ENCODE measurements around the gene FITM1.
A peak's percentile ranks its signal among the peaks of the same experiment; 100 is the strongest.

Gene FITM1

DNA sequence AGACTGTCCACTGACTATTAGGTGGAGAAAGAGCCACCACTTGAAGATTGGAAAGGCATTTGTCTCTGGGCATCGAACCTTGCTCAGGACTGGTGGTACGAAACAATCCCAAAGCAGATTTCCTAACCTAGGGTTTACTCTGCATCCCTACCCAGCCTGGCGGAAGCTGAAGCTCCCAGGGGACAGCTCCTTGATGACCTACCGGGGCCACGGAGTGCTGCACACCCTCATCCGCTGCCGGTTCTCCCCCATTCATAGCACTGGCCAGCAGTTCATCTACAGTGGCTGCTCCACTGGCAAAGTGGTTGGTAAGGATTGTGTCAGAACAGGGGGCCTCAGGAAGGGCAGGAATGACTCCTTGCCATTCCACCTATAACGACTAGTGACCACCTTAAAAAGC lies 9.2 kb upstream of the FITM1 start:
- DNase-seq = no peak

DNA sequence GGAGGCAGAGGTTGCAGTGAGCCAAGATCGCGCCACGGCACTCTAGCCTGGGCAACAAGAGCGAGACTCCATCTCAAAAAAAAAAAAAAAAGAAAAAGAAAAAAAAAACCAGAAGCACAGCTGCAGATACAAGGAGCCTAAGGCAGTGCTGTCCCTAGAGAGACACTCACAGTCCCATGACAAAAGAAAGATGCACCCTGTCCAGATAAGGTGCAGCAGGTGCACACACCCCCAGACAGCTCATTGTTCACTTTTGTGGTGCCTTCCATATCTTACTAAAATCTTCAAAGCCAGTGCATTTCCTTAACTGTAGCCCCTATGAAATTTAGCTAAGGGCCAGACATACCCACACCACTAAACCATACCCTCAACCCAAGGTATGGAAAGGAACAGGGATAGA lies 8.0 kb upstream of the FITM1 start:
- DNase-seq = no peak

DNA sequence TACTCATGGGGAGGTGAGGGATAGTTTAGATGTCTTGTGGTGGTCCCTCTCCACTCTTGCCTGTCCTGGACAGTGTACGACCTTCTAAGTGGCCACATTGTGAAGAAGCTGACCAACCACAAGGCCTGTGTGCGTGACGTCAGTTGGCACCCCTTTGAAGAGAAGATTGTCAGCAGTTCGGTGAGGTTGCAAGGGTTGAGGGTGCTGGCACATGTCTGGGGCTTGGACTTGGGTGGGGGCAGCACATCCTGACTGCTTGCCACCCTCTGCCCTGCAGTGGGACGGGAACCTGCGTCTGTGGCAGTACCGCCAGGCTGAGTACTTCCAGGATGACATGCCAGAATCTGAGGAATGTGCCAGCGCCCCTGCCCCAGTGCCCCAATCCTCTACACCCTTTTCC lies 7.6 kb upstream of the FITM1 start:
- no peak for DNase-seq

DNA sequence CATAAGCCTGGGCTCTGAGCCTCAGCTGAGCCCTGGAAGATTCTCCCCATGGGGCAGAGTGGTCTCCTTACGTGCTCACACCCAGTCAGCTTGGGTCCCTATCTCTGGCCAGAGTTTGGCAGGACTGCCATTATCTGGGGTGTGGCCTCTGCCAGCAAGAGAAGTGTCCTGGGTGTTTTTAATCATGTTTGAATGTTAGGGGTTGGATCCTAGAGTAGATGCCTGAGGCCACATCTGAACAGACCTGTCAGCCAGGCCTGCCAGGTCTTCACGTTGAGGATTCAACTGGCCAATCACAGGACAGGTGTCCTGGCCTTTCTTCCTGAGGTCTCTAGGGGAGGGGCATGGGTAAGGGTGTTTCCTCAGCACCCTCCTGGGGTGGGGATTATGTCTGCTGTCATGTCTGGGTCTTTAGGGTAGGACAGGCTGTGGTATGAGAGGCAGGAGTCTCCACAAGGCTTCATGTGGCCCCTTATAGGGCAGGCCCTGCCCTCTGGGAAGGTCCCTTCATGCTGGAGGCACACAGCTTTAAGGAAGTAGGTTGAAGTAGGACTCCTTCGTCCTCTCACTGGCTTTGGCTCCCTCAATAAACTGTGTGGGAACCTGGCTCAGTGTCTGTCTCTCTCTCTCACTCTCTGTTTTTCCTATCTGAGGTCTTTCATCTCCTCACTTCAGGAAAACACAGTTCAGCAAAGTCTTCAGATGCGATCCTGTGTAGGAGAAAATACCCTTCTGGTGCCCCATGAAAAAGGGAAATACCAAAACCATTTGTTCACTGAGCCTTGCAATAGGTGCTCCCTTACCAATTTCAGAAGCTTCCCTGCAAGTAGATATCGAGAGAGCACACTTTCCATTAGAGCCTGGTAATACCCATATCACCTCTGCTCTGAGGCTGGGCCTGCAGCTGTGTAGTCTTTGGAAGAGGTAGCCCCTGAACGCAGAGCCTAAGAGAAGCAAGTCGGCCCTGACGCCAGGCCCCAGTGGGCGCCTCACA lies 6.7 kb upstream of the FITM1 start:
- DNase-seq = no peak

DNA sequence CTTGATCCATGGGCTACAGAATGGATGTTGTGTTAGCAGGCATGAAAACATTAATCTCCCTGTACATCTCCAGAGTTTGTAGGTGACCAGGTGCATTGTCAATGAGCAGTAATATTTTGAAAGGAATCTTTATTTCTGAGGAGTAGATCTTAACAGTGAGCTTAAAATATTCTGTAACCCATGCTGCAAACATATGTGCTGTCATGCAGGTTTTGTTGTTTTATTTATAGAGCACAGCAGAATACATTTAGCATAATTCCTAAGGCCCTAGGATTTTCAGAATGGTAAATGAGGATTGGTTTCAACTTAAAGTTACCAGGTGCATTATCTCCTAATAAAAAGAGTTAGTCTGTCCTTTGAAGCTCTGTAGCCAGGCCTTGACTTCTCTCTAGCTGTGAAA lies 3.5 kb upstream of the FITM1 start:
- DNase-seq = no peak

DNA sequence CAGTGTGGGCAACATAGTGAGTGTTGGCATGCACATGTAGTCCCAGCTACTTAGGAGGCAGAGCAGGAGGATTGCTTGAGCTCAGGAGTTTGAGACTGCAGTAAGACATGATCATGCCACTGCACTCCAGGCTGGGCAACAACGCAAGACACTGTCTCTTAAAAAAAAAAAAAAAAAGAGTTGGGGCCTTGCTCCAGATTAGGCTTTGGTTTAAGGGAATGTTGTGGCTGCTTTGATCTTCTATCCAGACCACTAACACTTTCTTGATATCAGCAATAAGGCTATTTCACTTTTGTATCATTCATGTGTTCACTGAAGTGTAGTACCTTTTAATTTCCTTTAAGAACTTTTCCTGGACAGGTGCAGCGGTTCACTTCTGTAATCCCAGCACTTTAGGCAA lies 2.8 kb upstream of the FITM1 start:
- no peak for DNase-seq

DNA sequence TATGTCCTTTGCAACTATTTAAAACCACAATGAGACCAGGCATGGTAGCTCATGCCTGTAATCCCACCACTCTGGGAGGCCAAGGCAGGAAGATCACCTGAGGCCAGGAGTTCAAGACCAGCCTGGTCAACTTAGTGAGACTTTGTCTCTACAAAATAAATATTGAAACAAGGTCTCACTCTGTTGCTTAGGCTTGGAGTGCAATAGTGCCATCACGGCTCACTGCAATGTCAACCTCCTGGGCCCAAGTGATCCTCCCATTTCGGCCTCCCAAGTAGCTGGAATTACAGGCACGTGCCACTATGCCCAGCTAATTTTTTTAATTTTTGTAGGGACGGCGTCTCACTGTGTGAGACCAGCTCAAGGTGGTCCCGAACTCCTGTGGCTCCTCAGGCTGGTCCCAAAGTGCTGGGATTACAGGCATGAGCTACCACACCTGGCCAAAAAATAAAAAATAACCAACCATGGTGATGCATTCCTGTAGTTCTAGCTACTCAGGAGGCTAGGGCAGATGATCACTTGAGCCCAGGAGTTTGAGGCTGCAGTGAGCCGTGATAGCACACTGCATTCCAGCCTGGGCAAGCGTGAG lies 955 bp upstream of the FITM1 start:
- DNase-seq = no peak

DNA sequence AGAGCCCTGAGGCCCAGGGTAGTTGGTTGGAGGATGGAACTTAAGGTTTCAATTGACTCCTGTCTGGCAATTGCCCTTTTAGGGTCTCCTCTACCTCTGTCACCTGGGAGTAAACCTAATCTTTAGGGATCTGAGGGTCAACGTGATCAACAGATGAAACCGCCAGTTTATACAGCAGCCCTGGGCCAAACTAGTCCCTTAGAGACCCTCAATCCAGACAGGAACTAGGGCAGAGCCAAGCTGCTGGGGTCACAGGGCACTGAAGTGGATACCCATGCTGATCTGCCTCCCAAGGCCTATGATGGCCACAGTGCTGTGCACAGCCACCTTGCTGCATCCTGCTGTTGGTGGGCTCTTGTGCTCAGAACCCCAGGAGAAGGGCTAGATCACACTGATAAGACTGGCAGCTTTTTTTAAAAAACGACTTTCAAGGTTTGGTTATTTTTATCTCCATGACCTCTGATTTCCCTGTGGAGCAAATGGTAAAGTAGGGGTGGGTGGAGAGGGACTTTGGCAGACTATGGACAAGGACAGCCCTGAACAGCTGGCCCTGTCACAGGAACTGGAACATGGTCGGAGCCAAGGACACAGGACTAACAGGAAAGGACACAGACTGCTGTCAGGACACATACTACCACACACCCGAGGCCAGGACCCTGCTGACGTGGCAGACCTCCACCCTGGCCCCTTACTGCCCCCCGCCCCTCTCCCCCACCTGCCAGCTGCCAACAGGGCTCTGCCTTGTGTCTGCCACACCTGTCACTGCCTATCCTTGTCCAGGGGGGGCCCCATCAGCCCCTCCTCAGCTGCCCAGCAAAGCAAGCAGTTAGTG lies 474 bp downstream of the FITM1 start:
- DNase-seq = no peak

DNA sequence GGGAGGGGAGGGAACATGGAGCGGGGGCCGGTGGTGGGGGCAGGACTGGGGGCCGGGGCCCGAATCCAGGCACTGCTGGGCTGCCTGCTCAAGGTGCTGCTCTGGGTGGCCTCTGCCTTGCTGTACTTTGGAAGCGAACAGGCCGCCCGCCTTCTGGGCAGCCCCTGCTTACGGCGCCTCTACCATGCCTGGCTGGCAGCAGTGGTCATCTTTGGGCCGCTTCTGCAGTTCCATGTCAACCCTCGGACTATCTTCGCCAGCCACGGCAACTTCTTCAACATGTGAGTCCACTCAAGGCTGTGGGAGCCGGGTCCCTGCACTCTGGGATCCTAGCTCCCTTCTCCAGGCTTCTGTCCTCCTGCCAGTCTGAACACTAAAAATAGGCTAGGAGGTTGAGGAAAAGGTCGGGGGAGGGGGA lies 1.1 kb downstream of the FITM1 start:
- DNase-seq = no peak

DNA sequence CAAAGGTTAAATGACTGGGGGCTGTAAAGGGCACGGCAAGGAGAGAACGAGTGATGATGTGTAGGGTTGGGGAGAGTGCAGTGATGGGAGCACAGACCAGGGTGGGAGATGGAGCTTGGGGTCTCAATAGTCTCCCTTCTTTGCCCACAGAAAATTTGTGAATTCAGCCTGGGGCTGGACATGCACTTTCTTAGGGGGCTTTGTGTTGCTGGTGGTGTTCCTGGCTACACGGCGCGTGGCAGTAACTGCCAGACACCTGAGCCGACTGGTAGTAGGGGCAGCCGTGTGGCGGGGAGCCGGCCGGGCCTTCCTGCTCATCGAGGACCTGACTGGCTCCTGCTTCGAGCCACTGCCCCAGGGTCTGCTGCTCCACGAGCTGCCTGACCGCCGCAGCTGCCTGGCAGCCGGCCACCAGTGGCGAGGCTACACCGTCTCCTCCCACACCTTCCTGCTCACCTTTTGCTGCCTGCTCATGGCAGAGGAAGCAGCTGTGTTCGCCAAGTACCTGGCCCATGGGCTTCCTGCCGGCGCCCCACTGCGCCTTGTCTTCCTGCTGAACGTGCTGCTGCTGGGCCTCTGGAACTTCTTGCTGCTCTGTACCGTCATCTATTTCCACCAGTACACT lies 1.7 kb downstream of the FITM1 start:
- DNase-seq = peak; percentile 30

DNA sequence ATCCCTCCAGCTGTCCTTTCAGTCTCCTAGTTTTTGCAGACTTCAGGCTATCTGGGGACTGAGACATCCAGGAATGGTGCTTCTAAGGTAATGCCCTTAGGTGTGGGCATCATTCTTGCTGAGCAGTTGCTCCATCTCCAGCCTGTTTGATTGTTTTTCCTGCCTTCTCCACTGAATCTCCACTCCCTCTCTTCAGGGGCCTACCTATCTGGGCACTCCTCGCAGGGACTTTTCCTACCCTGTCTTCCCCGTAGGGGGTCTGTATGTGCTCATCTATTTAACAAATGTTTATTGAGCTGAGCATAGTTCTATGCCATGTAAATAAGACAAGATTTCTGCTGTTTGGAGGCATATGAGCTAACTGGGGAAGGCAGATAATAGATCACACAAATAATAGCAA lies 2.5 kb downstream of the FITM1 start:
- no peak for DNase-seq

DNA sequence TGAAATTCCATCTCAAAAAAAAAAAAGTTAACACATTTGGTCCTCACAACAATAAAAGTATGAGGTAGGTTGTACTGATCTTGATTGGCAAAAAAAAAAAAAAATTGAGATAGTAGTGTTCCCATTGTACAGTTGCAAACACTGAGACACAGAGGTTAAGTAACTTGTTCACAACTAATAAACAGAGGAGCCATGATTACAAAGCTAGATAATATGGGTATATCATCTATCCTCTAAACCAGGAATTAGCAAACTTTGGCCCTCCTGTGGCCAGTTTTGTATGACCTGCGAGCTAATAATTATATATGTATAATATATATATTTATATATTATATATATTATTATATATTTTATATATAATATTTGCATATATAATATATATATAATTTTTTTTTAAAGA lies 3.3 kb downstream of the FITM1 start:
- no peak for DNase-seq

DNA sequence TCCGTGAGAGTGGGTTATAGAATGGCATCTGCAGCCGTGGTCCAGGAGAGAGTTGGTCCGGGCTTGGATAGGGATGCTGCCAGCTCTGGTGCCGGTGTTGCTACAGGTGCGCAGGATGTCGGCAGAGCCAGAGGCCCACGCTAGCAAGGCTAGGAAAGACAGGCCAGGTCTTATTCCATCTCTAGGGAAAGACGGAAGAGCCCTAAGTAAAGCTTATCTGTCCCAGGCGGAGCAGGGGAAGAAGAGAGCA lies 5.0 kb downstream of the FITM1 start:
- DNase-seq = no peak

DNA sequence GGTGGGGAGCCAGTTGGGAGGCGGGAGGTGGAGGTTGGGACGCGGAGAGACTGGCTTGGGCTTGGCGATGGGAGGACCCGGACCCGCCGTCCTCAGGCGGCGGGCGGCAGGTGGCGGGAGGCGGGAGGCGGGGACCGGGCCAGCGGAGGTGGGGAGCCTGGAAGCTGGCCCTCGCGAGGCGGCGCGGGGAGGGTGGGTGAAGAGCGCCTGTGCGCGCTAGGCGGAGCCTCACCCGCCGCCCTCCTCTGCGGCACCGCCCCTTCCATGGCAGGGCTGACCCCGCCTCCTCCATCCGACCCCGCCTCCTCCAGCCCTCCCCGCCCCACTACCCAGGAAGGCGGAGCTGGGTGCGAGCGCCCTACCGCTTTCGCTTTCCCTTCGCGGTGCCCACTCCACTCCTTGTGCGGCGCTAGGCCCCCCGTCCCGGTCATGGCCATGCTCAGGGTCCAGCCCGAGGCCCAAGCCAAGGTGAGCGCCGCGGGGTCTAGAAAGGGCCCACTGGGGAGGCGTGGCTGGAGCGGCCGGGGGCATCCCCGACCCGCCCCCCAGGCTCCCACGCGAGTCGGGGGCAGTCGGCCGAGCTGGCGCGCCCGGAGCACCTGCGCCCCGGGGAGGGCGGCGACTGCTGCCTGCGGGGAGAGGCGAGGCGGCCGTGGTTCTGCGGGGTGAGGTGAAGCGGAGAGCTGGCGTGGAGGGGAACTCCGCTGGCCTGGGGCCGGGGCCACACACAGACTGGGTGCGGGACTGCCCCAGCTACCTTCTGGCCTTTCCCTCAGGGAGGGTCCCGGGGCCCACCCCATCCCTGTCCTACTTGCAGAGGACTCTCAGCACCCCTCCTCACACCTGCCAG lies 5.6 kb downstream of the FITM1 start, which contains the start of gene PSME1:
TSS of gene PSME1 (plus strand) at position 361 of the 850 bp plus-strand sequence. CDS start at position 430, 69 bp downstream.
- peak; percentile 94 for DNase-seq

DNA sequence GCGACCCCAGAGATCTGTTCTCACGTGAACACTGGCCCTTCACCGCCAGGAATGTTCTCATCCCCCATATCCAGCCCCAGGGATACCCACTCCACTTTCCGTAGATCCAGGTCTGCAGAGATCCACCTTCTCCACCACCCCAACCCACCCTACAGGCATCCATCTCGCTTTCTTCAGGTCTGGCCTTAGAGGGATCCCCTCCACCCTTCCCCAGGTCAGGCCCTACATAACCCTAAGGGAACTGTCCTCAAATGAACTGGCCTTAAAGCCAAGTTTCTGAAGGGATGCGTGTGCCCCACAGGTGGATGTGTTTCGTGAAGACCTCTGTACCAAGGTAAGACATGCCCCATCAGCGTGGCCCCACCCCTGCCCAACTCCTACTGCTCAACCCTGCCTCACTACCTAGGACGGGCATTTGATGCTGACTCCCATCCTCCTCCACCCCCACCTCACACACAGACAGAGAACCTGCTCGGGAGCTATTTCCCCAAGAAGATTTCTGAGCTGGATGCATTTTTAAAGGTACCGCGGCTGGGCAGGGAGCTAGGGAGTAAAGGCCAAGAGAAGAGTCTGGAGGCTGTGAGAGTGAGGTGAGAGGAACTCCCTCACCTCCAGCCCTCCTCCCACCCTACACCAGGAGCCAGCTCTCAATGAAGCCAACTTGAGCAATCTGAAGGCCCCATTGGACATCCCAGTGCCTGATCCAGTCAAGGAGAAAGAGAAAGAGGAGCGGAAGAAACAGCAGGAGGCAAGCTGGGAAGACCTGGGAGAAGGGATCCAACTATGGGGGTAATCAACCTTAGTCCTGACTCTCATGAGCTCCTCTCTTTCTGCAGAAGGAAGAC lies 6.4 kb downstream of the FITM1 start:
- DNase-seq = peak; percentile 24

DNA sequence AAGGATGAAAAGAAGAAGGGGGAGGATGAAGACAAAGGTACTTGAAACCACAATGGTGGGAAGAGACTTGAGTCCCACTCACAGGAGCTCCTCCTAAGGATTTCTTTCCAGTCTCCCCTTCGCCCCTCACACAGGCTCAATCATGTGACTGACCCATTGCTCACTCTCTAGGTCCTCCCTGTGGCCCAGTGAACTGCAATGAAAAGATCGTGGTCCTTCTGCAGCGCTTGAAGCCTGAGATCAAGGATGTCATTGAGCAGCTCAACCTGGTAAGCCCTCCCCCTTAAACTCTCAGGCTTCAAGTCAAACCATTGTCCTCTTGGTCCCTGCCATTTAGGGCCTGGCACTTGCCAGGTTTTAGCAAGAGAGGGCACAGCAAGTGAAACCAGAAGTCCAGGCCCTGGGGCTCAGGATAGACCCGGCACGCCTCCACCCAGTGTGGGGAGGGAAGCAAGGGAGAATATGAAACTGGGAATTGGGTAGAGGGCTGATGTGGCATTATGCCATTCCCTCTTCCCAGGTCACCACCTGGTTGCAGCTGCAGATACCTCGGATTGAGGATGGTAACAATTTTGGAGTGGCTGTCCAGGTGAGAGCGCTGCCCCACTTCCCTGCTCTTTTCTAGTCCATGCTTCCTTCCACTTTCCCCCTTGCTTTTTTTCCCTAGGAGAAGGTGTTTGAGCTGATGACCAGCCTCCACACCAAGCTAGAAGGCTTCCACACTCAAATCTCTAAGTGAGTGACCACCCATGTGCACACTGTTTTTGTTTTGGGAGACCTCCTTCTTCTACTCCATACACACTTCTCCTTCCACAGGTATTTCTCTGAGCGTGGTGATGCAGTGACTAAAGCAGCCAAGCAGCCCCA lies 7.3 kb downstream of the FITM1 start:
- no peak for DNase-seq

DNA sequence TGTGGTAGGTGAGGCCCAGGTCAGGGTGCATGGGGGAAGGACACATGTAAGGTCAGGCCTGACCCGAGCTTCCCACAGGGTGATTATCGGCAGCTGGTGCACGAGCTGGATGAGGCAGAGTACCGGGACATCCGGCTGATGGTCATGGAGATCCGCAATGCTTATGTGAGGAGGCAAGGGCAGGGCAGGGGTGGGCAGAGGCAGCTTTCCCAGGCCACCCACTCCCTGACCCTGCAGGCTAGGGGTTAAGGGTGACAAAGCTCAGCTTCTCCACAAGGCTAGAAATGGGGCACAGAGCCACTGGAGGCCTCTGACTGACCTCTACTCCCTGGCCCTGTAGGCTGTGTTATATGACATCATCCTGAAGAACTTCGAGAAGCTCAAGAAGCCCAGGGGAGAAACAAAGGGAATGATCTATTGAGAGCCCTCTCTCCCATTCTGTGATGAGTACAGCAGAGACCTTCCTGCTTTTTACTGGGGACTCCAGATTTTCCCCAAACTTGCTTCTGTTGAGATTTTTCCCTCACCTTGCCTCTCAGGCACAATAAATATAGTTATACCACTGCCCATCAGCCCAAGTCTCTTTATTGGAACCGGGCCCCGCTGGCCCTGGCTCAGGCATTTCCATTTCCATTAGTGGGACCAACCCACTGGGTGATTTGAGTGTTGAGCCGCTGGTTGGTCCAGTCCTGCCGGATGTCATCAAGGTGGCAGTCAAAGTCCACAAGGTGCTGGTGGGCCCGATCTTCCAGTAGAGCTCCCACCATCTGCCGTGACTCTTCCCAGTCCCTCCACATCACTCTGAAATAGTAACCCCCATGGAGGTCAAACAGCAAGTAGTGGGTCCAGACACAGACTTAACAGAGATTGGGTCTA lies 8.2 kb downstream of the FITM1 start:
- DNase-seq = no peak

DNA sequence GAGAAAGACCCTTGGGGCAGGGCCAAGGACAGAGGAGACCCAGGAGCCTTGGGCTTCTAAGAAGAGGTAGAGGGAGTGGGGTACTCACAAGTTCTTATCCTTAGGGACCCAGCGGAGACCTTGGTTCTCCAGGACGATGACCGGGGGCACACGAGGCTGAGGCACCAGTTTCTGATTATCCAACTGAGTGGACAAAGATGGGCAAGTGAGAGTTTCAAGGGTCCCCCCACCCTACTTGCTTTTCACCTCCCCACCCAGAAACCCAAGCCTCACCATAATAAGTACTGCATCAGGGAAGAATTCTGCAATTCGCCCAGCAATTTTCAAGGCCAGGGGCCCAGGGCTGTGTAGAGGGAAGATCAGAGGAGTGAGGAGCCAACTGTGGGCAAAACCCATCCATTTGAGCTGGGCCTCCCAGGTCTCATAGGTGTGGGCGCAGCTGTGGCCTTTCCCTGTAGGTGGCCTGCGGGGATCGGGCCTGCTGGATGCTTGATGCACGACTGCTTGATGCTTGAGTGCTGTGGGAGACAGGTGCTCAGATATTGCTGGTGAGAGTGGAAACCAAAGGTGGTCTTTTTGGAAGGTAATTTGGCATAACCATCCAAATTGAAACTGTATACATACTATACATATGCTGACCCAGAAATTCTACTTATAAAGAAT lies 8.9 kb downstream of the FITM1 start:
- no peak for DNase-seq

Data from stimulated activated CD4-positive, alpha-beta T cell treated with anti-CD3 and anti-CD28 coated beads, Interleukin-4, amount 100 ng/mL, for 1 hour (primary cell).